Cardiac muscle cell (in vitro differentiated cells and primary cell): ENCODE results near the gene PLEKHH3. TPM values are rescaled to one million over a fixed set of nuclear protein-coding genes. Genes with fewer than 3 reads are reported as not detected.
A peak's percentile ranks its signal among the peaks of the same experiment; 100 is the strongest.

Experiments
- DNase-seq, 2 donors: peaks; one replicate each; pipeline versions ENCODE4 v3.0.0 to v3.0.0-alpha.2; 2010 to 2017; ENCODE audit warnings: low read depth in 1 of 2, low spot score in 1 of 2
- H3K27ac ChIP-seq: fragments of 200-600 bp; sonication (generic); 2 replicates; pipeline ENCODE4 v1.5.1; 2016
- H3K27me3 ChIP-seq: fragments of 200-600 bp; sonication (generic); 2 replicates; pipeline ENCODE4 v1.6.0; 2016; ENCODE audit warnings: control low read depth
- H3K36me3 ChIP-seq: fragments of 200-600 bp; sonication (generic); 2 replicates; pipeline ENCODE4 v1.5.1; 2016; ENCODE audit warnings: control low read depth
- H3K4me1 ChIP-seq: fragments of 200-600 bp; sonication (generic); 2 replicates; pipeline ENCODE4 v1.8.1; 2017; ENCODE audit warnings: low read depth, mild to moderate bottlenecking, mixed run types
- H3K4me3 ChIP-seq: fragments of 200-600 bp; sonication (generic); 2 replicates; pipeline ENCODE4 v1.5.1; 2016; ENCODE audit warnings: mild to moderate bottlenecking
- H3K9me3 ChIP-seq: fragments of 200-600 bp; sonication (generic); 2 replicates; pipeline ENCODE4 v1.5.1; 2017; ENCODE audit warnings: low read depth, mild to moderate bottlenecking, control low read depth
- polyA plus RNA-seq: library from polyadenylated mRNA; unstranded; fragments of >200 nt; fragmentation: Nextera tagmentation; extraction: Ambion mirVana; gene quantifications from 2 replicates; pipeline ENCODE4 v1.2.1, GENCODE V29; 2016
- total RNA-seq: library from RNA; depleted of rRNA; stranded (reverse); fragments of >200 nt; gene quantifications from 2 replicates; pipeline ENCODE4 v1.2.3, GENCODE V29; 2016
- TF ChIP-seq, protein P1 (sequence below): IDR thresholded peaks from 2 replicates; pipeline ENCODE4 v1.5.1; 2012; ENCODE audit warnings: low read depth, mild to moderate bottlenecking, low read length

PLEKHH3 gene
- total and polyA plus RNA-seq, 2 experiments from 2014 or later = 54.7 to 79.1 TPM

DNA sequence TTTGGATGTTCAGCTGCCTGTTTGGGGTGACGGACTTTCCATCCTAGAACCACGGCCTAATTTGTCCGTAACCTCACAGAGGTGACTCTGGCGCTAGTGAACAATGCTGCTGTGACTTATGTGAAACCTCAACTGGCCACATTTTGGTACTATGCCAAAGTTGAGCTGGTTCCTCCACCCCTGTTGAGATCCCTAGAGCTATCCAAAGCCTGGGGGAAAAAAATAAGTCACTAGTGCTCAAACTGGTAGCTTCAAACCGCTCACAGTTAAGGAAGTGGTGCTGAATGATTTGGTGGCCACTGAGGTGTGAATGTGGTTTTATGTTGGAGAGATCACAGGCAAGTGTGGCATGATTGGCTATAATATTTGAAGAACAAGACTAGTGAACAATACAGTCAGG is 29.0 kb downstream of the PLEKHH3 start:
- Histone ChIP-seq H3K4me1 (no peaks in the 10 kb centered on the region), H3K27me3 (no peaks in the 10 kb centered on the region), H3K4me3 (no peak overlapping the region), H3K27ac (no peak overlapping the region), H3K9me3 (no peaks in the 10 kb centered on the region), H3K36me3 (no peaks in the 10 kb centered on the region)
- TF ChIP-seq, protein P1, sequence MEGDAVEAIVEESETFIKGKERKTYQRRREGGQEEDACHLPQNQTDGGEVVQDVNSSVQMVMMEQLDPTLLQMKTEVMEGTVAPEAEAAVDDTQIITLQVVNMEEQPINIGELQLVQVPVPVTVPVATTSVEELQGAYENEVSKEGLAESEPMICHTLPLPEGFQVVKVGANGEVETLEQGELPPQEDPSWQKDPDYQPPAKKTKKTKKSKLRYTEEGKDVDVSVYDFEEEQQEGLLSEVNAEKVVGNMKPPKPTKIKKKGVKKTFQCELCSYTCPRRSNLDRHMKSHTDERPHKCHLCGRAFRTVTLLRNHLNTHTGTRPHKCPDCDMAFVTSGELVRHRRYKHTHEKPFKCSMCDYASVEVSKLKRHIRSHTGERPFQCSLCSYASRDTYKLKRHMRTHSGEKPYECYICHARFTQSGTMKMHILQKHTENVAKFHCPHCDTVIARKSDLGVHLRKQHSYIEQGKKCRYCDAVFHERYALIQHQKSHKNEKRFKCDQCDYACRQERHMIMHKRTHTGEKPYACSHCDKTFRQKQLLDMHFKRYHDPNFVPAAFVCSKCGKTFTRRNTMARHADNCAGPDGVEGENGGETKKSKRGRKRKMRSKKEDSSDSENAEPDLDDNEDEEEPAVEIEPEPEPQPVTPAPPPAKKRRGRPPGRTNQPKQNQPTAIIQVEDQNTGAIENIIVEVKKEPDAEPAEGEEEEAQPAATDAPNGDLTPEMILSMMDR = no peak
- DNase-seq = no peak

DNA sequence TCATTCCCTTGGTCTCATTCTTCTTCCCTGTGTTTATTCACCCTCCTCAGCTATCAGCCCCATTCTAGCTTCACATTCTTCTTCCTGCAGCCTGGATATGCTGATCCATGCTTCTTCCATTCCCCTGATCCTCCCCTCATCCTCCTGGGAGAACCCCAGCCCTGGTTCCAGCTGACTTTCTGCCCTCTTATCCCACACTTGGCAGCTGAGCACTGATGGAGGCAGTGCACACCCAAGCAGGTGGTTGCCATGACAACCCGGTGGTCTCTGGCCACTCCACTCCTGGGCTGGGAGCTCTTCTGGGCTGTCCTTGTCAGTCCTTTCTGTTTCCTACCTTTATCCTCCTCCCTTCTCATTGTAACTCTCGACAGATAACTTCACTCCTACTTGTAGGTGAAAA is 34.5 kb downstream of the PLEKHH3 start:
- peak in 1 of 2 donors; percentile 19 for DNase-seq
- TF ChIP-seq, protein P1 = no peak

DNA sequence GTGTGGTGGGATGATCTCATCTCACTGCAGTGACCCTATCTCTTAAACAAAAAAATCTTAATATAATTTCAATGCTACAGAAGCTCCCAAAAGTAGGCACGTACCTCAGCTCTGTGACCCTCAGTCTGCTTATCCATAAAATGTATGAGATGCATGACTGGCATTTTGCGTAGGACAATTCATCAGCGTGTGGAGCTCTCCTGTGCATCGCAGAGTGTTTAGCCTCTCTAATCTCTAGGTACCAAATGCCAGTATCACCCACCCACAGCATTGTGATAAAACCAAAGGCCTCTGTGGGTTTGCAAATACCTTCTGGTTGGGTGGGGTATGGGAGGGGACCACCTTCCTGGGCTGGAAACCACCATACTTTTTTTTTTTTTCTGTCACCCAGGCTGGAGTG is 36.7 kb downstream of the PLEKHH3 start:
- H3K4me1 ChIP-seq = no peaks in the 10 kb centered on the region
- no peaks in the 10 kb centered on the region for H3K9me3 ChIP-seq
- TF ChIP-seq, protein P1 = no peak
- no peak overlapping the region for H3K4me3 ChIP-seq
- H3K27ac ChIP-seq = no peak overlapping the region
- H3K27me3 ChIP-seq = no peaks in the 10 kb centered on the region
- no peak for DNase-seq
- H3K36me3 ChIP-seq = no peaks in the 10 kb centered on the region

More for the DNA sequence above, 34.5 kb downstream of the PLEKHH3 start:
- Histone ChIP-seq H3K4me3 (no peak overlapping the region), H3K27ac (no peak overlapping the region), H3K4me1 (no peaks in the 10 kb centered on the region), H3K27me3 (no peaks in the 10 kb centered on the region), H3K36me3 (no peaks in the 10 kb centered on the region), H3K9me3 (no peaks in the 10 kb centered on the region)

DNA sequence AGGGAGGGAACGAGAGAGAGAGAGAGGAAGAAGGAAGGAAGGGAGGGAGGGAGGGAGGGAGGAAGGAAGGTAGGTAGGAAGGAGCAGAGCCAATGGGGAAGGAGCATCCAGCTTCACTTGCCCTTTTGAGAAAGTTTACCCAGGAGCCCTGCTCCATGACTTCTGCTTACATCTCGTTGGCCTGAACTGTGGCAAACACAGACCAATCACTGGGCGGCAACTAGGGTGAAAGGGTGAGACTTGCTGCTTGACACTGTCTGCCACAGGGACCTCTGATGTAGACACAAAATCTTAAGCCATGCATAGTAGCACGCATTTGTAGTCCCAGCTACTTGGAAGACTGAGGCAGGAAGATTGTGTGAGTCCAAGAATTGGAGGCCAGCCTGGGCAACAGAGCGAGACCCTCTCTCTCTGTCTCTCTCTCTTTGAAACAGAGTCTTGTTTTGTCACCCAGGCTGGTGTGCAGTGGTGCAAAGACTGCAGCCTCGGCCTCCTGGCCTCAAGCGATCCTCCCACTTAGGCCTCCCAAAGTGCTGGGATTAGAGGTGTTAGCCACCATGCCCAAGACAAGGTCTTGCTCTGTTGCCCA is 37.2 kb downstream of the PLEKHH3 start:
- no peaks in the 10 kb centered on the region for H3K4me1 ChIP-seq
- no peaks in the 10 kb centered on the region for H3K36me3 ChIP-seq
- H3K9me3 ChIP-seq = no peaks in the 10 kb centered on the region
- H3K27ac ChIP-seq = no peak overlapping the region
- no peak overlapping the region for H3K4me3 ChIP-seq
- no peaks in the 10 kb centered on the region for H3K27me3 ChIP-seq
- TF ChIP-seq, protein P1 = no peak
- DNase-seq = no peak

DNA sequence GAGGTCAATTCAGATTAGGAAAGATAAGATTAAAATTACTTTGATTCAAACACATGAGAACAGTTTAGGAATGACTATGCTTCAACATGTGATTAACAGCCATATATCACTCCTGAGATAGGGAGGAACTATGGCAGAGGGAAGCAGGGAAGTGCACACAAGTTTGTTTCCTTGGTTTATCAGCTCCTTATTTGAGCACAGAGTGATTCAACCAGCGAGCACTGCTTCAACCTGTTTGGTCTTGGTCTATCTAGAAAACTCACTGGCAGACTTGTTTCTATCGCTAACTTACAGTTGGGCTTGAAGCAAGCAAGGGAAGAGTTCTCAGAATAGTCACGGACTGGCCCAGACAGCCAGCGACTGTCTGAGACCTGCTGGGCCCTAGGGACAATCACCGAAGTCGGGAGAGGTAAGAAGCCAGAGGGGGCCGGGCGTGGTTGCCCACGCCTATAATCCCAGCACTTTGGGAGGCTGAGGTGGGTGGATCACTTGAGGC is 43.8 kb downstream of the PLEKHH3 start:
- no peak for DNase-seq
- no peaks in the 10 kb centered on the region for H3K9me3 ChIP-seq
- no peaks in the 10 kb centered on the region for H3K27me3 ChIP-seq
- no peaks in the 10 kb centered on the region for H3K36me3 ChIP-seq
- TF ChIP-seq, protein P1 = no peak
- no peak overlapping the region for H3K4me3 ChIP-seq
- H3K4me1 ChIP-seq = no peaks in the 10 kb centered on the region
- H3K27ac ChIP-seq = peak overlapping the region; percentile 81
